SW 1271 (cell line): ENCODE data around the gene CST8.

Source experiments
- DNase-seq, 2 experiments: peaks; one replicate each; lab custom pipeline; 2025; lab: John Stamatoyannopoulos, UW

The CST8 gene

DNA sequence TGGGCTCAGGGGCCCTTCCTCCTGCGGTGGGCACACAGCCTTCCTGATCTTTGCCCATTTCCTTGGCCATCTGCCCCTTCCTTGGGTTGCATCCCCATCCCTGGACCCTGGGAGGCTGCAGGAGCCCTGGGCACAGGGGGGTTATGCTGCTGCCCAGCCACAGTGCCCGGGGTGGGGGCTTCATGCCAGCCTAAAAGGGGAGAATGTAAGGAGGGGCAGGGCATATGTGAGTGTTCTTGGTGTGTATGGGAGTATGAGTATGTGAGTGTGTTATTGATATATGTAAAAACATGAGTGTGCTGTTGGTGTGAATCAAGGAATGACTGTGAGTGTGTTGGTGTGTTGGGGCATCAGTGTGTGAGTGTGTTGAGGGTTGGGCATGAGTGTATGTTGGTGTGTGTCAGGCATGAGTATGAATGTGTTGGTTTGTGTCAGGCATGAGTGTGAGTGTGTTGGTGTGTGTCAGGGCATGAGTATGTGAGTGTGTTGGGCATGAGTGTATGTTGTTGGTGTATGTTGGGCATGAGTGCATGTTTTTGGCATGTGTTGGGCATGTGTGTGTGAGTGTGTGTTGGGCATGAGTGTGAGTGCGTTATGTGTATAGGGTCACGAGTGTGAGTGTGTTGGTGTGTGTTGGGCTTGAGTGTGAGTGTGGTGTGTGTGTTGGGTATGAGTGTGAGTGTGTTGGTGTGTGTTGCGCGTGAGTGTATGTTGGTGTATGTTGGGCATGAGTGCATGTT, 14.7 kb upstream of the CST8 start:
- no peak for DNase-seq

- DNase-seq = no peak
These were observed 13.7 kb upstream of the CST8 start for GRCh38 chr20:23477223-23477622.

- no peak for DNase-seq
These were observed 11.9 kb upstream of the CST8 start for GRCh38 chr20:23479043-23479442.

DNA sequence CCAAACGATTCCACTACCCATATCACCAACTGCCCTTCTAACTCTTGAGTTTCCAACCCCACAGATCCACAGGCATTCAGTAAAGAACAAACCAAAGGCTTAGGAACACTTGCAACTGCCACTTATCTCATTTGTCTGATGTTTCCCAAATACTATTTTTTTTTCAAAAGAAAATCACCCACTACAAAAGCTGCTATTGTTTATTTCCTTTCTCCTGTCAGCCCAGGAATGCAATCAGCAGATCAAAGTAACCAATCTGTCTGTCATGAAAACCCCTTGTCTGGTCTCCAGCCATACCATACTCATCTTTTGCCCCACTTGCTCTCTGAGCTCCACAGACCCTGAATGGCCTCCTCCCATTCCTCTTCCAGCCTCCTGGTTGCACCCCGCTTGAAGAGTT, 8.8 kb upstream of the CST8 start:
- DNase-seq = no peak

- no peak for DNase-seq
These were observed 6.8 kb upstream of the CST8 start for GRCh38 chr20:23484081-23484480.

DNA sequence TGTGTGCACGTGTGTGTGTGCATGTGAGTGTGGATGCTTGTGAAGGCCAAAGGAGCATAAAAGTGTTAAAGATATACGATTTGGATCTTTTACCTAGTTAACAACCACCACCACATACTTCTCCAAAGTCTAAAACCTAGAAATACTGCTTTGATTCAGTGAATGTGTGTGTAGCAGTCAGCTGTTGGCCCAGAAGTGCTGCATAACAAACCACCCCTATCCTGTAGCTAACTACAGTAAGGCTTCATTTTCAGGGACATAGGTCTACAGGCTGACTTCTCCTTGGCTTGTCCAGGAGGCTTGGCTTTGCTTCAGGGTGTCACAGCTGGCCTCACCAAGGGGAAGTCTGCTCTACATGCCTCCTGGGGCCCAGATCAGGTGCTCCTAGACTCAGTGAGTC, 2.4 kb upstream of the CST8 start:
- no peak for DNase-seq

DNA sequence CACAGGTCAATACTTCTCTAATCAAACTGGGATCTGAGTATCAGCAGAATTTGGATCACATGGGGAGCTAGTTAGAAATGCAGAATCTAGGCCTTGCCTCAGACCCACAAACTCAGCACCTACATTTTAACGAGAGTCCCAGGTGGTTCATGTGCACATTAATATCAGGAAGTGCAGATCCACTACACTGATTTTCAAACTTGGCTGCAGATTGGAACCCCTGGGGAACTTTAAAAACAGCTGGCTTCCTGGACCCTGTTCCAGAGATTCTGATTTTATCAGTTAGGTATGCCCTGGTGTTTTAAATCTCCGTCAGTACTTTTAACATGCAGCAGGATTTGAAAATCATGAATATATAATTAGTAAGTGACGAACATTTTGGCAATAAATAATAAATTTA, 1.9 kb upstream of the CST8 start:
- DNase-seq = no peak

GRCh38 chr20:23492292-23492691, 1.4 kb downstream of the CST8 start:
- no peak for DNase-seq

DNA sequence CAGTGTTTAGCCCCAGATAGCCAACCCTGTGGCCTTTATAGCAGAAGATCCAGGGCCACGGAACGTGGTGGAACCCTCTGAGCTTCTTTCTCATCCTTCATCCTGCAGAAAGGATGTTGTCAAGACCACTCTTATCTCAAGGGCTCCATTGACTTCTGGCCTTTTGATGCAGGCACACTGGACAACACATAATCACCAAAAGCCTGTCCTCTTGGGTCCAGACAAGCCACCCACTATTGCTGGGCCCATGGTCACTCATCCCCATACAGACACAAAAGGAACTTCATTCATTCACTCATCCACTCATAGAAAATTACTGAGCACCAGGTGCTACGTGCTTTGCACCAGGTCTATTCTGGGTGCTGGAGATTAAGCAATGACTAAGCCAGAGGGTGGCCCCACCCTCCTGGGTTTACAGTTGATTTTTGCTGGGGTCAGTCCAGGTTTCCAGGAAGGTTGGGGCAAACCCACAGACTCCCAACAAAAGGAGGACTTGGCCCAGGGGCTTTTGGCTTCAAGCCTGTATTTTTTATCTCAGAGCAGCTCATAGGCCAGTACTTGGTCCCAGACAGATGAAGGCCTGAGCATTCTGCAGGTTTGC, 2.4 kb downstream of the CST8 start:
- no peak for DNase-seq

- DNase-seq = no peak
These were observed 6.6 kb downstream of the CST8 start for GRCh38 chr20:23497536-23497935.

GRCh38 chr20:23501926-23502325, 11.0 kb downstream of the CST8 start:
- DNase-seq = no peak

GRCh38 chr20:23503649-23504048, 12.7 kb downstream of the CST8 start:
- no peak for DNase-seq

- DNase-seq = no peak
These were observed 16.4 kb downstream of the CST8 start for GRCh38 chr20:23507346-23507745.

DNA sequence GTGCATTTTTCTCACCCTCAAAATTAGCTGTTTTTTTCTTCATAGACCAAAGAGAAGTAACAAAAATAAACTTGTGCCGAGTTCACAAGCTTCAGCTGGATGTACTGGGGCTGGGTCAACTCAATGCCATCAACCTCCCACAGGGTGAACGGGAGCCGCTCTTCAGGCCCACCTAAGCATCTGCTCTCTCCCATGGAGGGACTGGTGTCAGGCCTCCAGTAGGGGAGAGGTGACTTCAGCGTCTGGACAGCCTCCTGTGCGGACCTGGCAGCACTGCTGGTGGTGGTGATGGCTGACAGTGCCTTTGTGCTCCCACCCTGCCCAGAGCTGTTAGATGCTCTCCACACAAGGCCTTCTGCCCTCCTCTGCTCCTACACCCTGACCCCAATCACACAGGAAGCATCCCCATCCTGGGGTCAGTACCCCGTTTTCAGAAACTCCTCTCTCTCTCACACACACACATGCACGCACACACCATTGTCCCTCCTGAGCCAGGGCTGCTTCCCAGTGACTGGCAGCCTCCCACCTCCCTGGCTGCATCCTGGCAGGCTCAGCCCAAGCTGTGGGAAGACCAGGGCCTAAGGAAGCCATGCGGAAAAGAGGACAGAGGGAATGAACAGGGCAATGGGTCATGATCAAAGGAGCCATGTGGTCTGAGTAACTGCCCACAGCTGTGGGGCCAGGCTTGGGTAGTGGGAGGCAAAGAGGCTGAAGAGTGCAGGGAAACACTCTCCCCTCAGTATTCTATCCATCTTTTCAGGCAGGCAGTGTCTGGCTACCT, 17.7 kb downstream of the CST8 start:
- DNase-seq = no peak

DNA sequence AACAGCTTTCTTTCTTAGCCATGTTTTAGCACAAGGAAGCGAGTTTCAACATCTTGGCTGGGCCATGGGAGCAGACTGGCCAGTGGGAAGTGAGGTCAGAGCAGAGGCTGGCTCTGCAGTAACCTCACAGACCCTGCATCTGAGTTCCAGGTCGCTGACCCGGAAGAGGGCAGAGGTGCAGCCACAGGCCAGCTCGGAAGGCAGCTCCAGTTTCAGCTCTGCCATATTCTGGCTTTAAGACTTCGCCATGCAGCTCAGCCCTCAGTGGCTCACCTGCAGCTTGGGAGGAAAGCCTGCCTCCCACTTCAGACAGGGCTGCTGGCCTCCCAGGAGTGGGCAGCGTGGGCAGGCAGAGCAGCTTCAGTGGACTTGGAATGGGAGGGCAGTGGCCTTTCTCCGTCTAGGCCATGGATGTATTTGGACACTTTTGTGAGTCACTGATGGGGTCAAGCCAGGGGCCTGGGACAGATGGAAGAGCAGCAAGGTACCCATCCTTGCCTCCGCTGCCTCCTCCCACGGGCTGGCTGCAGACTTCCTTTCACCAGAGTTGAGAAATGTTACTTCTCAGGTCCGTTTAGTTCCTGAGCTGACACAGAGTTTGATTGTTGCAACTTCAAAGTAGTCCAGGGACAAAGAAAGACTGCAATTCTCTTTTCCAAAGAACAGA, 18.5 kb downstream of the CST8 start:
- DNase-seq = no peak

DNA sequence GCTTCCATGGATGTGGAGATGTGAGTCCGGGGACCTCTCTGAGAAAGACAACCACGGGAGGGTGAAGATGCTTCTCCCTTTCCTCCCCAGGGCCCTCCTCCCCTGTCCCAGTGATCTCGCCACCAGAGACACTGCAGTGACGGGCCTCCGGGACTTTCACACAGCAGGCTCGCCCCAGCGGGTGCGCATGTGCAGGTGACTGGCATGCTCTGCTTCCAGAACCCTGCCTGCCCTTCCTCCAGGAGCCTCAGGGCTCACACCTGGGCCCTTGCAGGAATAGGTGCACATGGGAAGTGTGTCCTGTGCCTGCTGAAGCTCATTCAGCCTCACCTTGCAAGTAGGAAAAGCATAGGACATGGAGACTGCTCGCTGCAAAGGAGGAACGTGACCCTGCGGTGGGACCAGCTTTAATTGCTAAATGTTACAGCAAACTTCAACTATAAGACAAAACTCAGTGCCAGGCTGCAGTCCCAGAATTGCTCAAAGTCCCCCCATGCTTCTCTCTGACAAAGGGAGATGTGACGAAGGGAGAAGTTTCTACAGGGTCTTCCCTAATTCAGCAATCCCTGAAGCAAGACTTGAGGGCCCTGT, 19.2 kb downstream of the CST8 start:
- DNase-seq = no peak

DNA sequence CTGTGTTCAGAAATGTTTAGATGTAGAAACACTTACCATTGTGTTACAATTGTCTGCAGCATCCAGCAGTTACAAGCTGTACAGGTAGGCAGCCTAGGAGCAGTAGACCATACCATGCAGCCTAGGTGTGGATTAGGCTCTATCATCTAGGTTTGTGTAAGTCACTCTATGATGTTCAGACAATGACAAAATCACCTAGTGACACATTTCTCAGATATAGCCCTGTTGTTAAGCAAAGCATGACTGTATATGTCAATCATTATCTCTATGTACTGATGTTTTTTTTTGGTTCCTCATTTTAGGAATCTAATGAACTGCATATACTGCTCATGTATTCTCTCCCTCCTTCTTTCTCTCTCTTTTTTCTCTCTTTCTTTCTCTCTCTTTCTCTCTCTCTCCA, 22.2 kb downstream of the CST8 start:
- DNase-seq = no peak

GRCh38 chr20:23514848-23515247, 23.9 kb downstream of the CST8 start:
- no peak for DNase-seq

DNA sequence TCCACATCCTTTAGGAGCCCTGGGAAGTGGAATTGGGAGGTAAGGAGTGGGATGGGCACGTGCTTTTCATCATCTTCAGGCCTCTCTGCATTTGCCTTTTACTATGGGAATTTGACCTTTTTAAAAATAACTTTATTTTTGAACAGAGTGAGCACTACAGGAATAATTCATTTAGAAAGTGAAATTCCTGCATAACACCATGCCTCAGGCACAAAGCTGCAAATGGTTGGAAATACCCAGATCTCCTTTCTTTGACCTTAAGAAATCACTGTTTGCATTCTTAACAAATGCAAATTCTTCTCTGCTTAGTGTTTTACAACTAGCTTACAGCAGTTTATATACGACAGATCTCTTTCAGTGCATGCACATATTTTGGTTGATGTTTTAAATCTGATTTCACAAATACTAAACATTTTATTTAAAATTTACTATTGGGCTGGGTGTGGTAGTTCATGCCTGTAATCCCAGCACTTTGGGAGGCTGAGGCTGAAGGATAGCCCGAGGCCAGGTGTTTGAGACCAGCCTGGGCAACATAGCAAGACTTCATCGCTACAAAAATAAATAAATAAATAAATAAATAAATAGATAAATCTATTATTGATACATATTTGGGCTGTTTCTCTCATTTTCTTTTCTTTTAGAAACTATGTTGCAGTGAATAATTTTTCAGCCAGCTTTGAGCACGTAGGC, 24.5 kb downstream of the CST8 start:
- no peak for DNase-seq

DNA sequence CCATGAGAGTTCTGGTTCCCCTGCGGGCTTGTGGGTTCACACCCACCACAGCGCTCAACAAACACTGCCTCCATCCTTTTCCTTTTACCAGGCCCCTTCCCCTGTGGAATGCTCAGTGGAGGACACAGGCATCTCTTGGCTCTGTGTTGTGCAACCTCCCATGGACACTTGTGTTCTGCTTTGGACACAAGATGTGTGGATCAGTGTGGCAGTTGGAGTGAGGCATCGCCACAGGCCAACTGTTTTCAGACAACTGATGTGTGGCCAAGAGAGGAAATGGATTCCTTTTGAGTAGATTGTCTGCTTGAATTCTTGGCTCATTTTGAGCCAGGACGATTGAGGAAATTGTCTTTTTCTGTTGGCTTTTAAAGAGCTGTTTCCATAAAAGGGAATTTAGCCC, 26.8 kb downstream of the CST8 start:
- no peak for DNase-seq

DNA sequence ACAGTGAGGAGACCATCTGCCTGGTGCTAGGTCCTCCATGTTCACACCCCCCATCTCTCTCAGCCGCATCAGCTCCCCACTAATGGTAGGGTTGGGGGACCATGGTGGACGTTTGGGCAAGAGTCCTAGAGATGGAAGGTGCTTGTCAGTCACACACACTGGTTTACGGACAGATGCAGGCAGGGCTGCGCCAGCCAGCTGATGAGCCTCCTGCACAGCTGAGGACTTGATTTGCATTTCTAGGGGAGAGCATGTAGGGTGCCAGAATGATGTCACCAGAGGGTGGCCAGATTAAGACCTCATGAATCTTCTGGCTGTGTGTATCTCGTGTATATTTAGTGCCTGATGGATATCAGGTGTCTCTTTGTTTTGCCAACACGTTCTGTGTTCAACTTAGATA, 28.6 kb downstream of the CST8 start:
- no peak for DNase-seq

- DNase-seq = no peak
These were observed 29.3 kb downstream of the CST8 start for GRCh38 chr20:23520185-23520584.
